Central memory CD8-positive, alpha-beta T cell (primary cell): ENCODE results near the gene RPS4Y1.
A peak's percentile ranks its signal among the peaks of the same experiment; 100 is the strongest.
"Not testable (repeated sequence)": the region's sequence is repeated elsewhere in the genome, so short reads cannot be mapped to it uniquely, and the experiment has no call there.

Experiments
- ATAC-seq: fragments of 150-1000 bp; cut with Tn5 transposase; replicated peaks from 2 replicates; pipeline ENCODE4 v1.10.0; 2022; ENCODE audit warnings: mild to moderate bottlenecking, moderate FRiP score, moderate number of reproducible peaks; ENCODE audit not compliant: poor library complexity, severe bottlenecking; ENCODE audit errors: extremely low read depth
- DNase-seq, 2 donors: peaks; one replicate each; pipeline ENCODE4 v3.0.0; 2021; ENCODE audit warnings: low spot score in 2 of 2
- H3K27ac Mint-ChIP-seq: one replicate; pipeline ENCODE4 v1.8.0; 2022; ENCODE audit warnings: low read depth, mild to moderate bottlenecking, moderate library complexity, mixed read lengths
- H3K27me3 Mint-ChIP-seq: one replicate; pipeline ENCODE4 v1.8.0; 2022; ENCODE audit warnings: mixed read lengths
- H3K36me3 Mint-ChIP-seq: one replicate; pipeline ENCODE4 v1.8.0; 2022; ENCODE audit warnings: mild to moderate bottlenecking, moderate library complexity, mixed read lengths; ENCODE audit not compliant: insufficient read depth
- H3K4me1 Mint-ChIP-seq: one replicate; pipeline ENCODE4 v1.8.0; 2022; ENCODE audit warnings: mixed read lengths
- H3K4me3 Mint-ChIP-seq: one replicate; pipeline ENCODE4 v1.8.0; 2022; ENCODE audit warnings: mild to moderate bottlenecking, moderate library complexity, mixed read lengths
- H3K9me3 Mint-ChIP-seq: one replicate; pipeline ENCODE4 v1.8.0; 2022; ENCODE audit warnings: mixed read lengths

Gene RPS4Y1

DNA sequence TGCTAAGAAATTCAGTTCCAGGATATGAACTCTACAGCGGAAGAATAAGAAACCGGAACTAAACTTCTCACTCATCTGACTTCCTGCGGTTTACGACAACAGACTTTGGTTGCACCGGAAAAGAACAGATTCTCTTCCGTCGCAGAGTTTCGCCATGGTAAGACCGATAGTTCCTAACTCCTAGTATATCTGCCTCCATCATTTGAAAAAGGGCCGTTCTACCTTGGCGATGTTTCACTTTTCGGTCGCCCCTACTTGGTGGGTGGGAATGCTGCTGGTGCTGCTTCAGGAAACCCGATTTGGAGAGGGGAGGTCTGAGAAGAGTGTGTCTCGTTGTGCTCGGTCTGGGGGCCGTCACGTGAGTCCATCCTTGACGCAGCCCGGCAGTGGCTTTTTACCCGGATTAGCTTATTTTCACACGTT is at the start of gene RPS4Y1:
TSS of gene RPS4Y1 (plus strand) at position 132 of the 423 bp plus-strand sequence. CDS start at position 155, 23 bp downstream.
- H3K27ac Mint-ChIP-seq: peak within 1 kb of the TSS; percentile 94
- peak within 1 kb of the TSS; percentile 93 for H3K4me3 Mint-ChIP-seq
- peaks cover 9% of the 10 kb centered on the region for H3K27me3 Mint-ChIP-seq
- peak; percentile 41 to 70 for DNase-seq
- peak; percentile 84 for ATAC-seq
- H3K36me3 Mint-ChIP-seq: peaks cover 39% of the 10 kb centered on the region
- H3K9me3 Mint-ChIP-seq: peaks cover 6% of the 10 kb centered on the region
- peaks cover 40% of the 10 kb centered on the region for H3K4me1 Mint-ChIP-seq

- H3K27me3 Mint-ChIP-seq: peaks cover 46% of the 10 kb centered on the region
- ATAC-seq: no peak
Measured at GRCh38 chrY:2796977-2797523, 44.4 kb upstream of the RPS4Y1 start.

DNA sequence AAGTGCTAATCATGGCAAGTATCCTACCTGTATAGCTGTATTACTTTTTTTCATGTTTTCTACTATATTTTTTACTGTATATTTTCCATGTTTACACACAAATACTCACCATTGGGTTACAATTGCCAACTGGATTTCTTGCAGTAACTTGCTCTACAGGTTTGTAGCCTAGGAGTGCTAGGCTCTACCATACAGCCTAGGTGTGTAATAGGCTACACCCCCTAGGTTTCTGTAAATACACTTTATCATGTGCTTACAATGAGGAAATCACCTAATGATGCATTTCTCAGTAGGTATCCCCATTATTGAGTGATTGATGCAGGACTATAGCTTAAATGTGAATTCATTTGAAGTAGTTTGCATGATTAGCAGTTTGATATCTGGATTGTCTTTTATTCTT is 43.4 kb upstream of the RPS4Y1 start:
- no peak for DNase-seq
- Mint-ChIP-seq H3K27me3 (peaks cover 46% of the 10 kb centered on the region), H3K36me3 (peaks cover 4% of the 10 kb centered on the region), H3K4me3 (no peak overlapping the region), H3K9me3 (no peaks in the 10 kb centered on the region), H3K4me1 (peaks cover 10% of the 10 kb centered on the region), H3K27ac (no peak overlapping the region)
- no peak for ATAC-seq

More at GRCh38 chrY:2796977-2797523, 44.4 kb upstream of the RPS4Y1 start:
- Mint-ChIP-seq H3K4me1 (peaks cover 3% of the 10 kb centered on the region), H3K27ac (no peak overlapping the region), H3K4me3 (no peak overlapping the region), H3K36me3 (peaks cover 4% of the 10 kb centered on the region), H3K9me3 (no peaks in the 10 kb centered on the region)
- no peak for DNase-seq

- DNase-seq: no peak
- Mint-ChIP-seq H3K36me3 (peaks cover 4% of the 10 kb centered on the region), H3K4me1 (peaks cover 10% of the 10 kb centered on the region)
Measured at GRCh38 chrY:2800246-2800645, 41.2 kb upstream of the RPS4Y1 start.

DNA sequence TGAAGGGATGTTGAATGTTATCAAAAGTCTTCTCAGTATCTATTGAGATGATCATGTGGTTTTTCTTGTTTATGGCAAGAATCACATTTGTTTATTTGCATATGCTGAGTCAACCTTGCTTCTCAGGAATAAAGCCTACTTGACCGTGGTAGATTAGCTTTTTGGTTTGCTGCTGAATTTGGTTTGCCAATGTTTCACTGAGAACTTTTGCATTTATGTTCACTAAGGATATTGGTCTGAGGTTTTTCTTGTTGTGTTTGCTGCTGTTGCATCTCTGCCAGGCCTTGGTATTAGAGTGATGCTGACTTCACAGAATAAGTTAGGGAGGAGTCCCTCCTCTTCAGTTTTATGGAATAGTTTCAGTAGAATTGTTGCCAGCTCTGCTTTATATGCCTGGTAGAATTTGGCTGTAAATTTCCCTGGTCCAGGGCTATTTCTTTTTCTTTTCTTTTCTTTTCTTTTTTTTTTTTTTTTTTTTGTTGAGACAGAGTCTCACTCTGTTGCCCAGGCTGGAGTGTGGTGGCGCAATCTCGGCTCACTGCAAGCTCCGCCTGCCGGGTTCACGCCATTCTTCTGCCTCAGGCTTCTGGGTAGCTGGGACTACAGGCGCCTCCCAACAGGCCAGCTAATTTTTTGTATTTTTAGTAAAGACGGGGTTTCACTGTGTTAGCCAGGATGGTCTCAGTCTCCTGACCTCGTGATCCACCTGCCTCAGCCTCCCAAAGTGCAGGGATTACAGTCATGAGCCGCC is 24.1 kb upstream of the RPS4Y1 start:
- H3K9me3 Mint-ChIP-seq, H3K4me3 Mint-ChIP-seq, ATAC-seq, H3K36me3 Mint-ChIP-seq, DNase-seq, H3K27ac Mint-ChIP-seq, H3K4me1 Mint-ChIP-seq: not testable (repeated sequence)
- H3K27me3 Mint-ChIP-seq: peaks cover 74% of the 10 kb centered on the region

More at GRCh38 chrY:2800246-2800645, 41.2 kb upstream of the RPS4Y1 start:
- H3K4me3 Mint-ChIP-seq: no peak overlapping the region
- H3K27ac Mint-ChIP-seq: no peak overlapping the region
- H3K27me3 Mint-ChIP-seq: peaks cover 47% of the 10 kb centered on the region
- ATAC-seq: no peak
- H3K9me3 Mint-ChIP-seq: no peaks in the 10 kb centered on the region

DNA sequence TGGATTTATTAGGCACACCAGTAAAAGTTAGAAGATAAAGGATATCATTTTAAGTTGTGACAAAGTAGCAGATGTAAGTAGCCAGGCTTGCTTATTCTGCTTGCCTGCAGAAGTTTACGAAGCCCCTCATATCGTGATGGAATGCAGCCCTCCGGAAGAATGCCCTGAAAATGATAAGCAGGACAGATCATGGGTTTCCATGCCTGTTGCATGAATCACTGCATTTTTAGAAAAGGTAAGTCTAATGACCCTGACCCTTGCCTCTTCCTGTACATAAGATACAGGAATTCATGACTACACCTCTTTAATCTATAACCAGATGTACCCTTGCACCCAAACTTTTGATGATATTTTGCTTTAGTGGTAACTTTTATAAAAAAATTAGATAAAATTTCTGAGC is 16.9 kb upstream of the RPS4Y1 start:
- no peaks in the 10 kb centered on the region for H3K36me3 Mint-ChIP-seq
- no peaks in the 10 kb centered on the region for H3K9me3 Mint-ChIP-seq
- H3K27ac Mint-ChIP-seq: no peak overlapping the region
- ATAC-seq (no peak), DNase-seq (no peak)
- H3K4me3 Mint-ChIP-seq: no peak overlapping the region
- H3K4me1 Mint-ChIP-seq: no peaks in the 10 kb centered on the region
- peaks cover 70% of the 10 kb centered on the region for H3K27me3 Mint-ChIP-seq

- H3K4me1 Mint-ChIP-seq: no peaks in the 10 kb centered on the region
- H3K4me3 Mint-ChIP-seq: no peak overlapping the region
- DNase-seq (no peak), ATAC-seq (no peak)
- H3K9me3 Mint-ChIP-seq: no peaks in the 10 kb centered on the region
- no peak overlapping the region for H3K27ac Mint-ChIP-seq
- H3K36me3 Mint-ChIP-seq: no peaks in the 10 kb centered on the region
- peaks cover 85% of the 10 kb centered on the region for H3K27me3 Mint-ChIP-seq
Measured at GRCh38 chrY:2828497-2828896, 12.9 kb upstream of the RPS4Y1 start.

- Mint-ChIP-seq H3K27ac (no peak overlapping the region), H3K4me3 (no peak overlapping the region), H3K27me3 (peaks cover 65% of the 10 kb centered on the region), H3K9me3 (peaks cover 4% of the 10 kb centered on the region), H3K4me1 (no peaks in the 10 kb centered on the region), H3K36me3 (peaks cover 3% of the 10 kb centered on the region)
- ATAC-seq: no peak
- DNase-seq: no peak
Measured at GRCh38 chrY:2835230-2835629, 6.2 kb upstream of the RPS4Y1 start.

DNA sequence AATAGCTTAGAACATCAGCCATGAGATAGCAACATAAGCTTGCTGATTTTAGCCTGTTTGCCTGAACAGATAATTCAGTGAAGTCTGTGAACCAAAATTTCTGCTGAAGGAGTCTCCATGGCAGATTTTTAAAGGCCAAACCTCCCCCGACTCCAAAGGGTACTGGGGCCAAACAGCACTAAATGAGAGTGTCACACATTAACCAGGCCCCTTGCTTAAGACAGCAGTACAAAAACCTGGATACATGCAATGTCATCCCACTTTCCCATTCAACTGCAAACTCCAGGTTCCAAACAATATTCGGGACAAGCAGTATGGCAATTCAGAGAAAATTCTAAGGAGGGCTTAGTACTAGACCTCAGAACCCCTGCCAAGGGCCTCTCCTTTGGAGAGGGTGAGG is 4.3 kb upstream of the RPS4Y1 start:
- peaks cover 14% of the 10 kb centered on the region for H3K36me3 Mint-ChIP-seq
- no peak overlapping the region for H3K4me3 Mint-ChIP-seq
- peaks cover 46% of the 10 kb centered on the region for H3K27me3 Mint-ChIP-seq
- ATAC-seq (no peak), DNase-seq (no peak)
- peaks cover 6% of the 10 kb centered on the region for H3K9me3 Mint-ChIP-seq
- H3K27ac Mint-ChIP-seq: no peak overlapping the region
- peaks cover 8% of the 10 kb centered on the region for H3K4me1 Mint-ChIP-seq

DNA sequence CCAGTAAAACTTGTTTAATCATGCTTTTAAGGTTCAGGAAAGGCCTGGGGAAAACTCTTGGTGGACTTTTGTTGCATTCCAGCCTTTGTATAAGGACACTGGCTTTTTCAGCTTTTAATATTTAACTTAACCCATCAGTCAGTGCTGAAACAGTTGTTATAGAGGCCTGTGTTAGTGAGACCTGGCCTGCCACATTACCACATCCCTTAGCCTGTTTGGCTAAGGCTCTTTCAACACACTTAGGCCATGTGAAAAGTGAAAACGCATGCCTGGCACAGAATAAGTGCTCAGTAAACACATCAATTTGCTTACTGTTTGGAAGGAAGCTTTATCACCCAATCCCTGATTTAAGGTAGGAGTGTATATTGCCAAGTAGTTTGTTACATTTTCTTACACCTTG is 3.5 kb upstream of the RPS4Y1 start:
- peaks cover 38% of the 10 kb centered on the region for H3K27me3 Mint-ChIP-seq
- H3K36me3 Mint-ChIP-seq: peaks cover 15% of the 10 kb centered on the region
- no peak for ATAC-seq
- peaks cover 17% of the 10 kb centered on the region for H3K4me1 Mint-ChIP-seq
- no peak overlapping the region for H3K4me3 Mint-ChIP-seq
- H3K27ac Mint-ChIP-seq: no peak overlapping the region
- no peak for DNase-seq
- H3K9me3 Mint-ChIP-seq: peaks cover 6% of the 10 kb centered on the region

- Mint-ChIP-seq H3K9me3 (no peaks in the 10 kb centered on the region), H3K36me3 (peaks cover 70% of the 10 kb centered on the region), H3K27ac (no peak overlapping the region), H3K4me1 (peaks cover 65% of the 10 kb centered on the region), H3K27me3 (no peaks in the 10 kb centered on the region), H3K4me3 (no peak overlapping the region)
- no peak for DNase-seq
- no peak for ATAC-seq
Measured at GRCh38 chrY:2846791-2847190, 5.4 kb downstream of the RPS4Y1 start.

- no peaks in the 10 kb centered on the region for H3K27me3 Mint-ChIP-seq
- ATAC-seq (no peak), DNase-seq (no peak)
- peak overlapping the region; percentile 54 for H3K27ac Mint-ChIP-seq
- peaks cover 80% of the 10 kb centered on the region for H3K36me3 Mint-ChIP-seq
- peak overlapping the region; percentile 17 for H3K4me3 Mint-ChIP-seq
- peaks cover 60% of the 10 kb centered on the region for H3K4me1 Mint-ChIP-seq
- no peaks in the 10 kb centered on the region for H3K9me3 Mint-ChIP-seq
Measured at GRCh38 chrY:2848384-2848783, 7.0 kb downstream of the RPS4Y1 start.

GRCh38 chrY:2849368-2849767 is 8.0 kb downstream of the RPS4Y1 start:
- Mint-ChIP-seq H3K36me3 (peaks cover 84% of the 10 kb centered on the region), H3K9me3 (no peaks in the 10 kb centered on the region), H3K4me3 (no peak overlapping the region), H3K27ac (no peak overlapping the region), H3K4me1 (peaks cover 56% of the 10 kb centered on the region), H3K27me3 (no peaks in the 10 kb centered on the region)
- no peak for ATAC-seq
- DNase-seq: no peak
